HG03558 (cell line): Measurements from ENCODE around the gene SCARB1.

Experiments
- ATAC-seq: cut with Tn5 transposase; IDR thresholded peaks from one replicate; pipeline ENCODE4 v1.9.1; 2021; ENCODE audit warnings: moderate number of reproducible peaks; ENCODE audit not compliant: unreplicated experiment; ENCODE audit errors: extremely low read depth

Gene SCARB1

DNA sequence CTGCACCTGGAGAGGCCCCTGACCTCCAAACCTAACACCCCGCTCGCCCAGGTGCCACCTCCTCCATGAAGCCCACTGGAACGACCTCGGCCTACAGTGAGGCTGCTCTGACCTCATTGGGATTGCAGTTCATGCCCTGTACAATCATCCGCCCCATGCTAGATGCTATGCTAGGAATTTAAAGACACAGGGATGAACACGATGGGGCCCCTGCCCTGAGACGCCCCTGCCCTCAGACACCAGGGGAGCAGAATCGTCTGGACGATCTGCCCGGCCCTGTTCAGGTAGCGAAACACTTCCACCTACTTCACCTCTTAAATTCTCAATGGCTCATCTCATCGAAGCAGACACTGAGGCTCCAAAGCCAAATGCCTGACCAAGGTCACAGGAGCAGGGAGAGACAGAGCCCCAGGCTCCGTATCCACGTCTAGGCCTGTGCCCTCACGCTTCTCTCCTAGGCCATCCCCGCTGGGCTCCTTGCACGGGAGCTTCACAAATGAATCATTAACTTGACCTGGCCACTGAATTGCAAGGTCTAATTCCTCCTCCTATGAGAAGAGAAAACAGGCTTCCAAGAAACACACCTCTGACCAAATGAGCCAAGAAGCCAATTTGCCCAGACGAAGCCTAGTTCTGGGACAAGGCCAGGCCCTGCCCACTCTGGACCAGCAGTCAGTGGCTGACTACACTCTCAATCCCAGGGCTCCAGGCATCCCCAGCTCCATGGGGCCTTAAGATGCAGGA, 35.2 kb downstream of the SCARB1 start:
- no peak for ATAC-seq

DNA sequence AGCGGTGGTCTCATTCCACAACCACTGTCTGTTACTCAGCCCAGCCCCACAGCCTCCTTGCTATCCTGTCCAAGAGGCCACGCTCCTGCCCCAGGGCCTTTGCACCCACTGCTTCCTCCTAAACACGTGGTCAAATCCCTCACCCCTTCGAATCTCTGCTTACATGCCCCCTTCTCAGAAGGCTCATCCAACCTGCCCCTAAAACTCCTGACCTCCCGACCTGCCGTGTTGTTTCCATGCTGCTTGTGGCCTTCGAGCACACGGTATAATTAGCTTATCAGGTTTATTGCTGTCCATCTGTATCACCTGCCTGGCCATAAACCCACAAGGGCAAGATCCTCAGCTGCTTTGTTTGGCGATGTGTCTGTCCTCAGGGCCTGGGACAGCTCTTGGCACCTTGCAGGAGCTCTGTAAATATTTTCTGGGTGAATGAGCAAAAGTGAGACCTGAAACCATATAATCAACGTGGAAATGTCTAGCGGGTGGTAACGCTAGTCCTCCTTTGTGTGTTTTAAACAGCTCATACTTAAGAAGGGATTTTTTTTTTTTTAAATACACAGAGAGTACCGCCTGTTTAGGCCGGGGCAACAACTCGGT, 36.0 kb downstream of the SCARB1 start:
- ATAC-seq, result peak; percentile 59

DNA sequence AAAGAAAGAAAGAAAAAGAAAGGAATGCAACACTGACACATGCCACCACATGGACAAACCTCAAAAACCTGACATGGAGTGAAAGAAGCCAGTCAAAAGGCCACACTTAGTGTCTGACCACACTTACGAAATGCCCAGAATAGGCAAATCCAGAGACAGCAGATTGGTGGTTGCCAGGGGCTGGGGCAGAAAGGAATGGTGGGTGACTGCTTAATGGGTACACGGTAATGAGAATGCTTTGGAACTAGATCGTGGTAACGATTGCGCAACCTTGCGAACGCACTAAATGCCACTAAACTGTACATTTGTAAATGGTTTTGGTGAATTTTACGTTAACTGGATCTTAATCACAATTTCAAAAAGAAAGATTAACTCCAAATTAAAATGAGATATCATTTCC, 39.5 kb downstream of the SCARB1 start:
- no peak for ATAC-seq

DNA sequence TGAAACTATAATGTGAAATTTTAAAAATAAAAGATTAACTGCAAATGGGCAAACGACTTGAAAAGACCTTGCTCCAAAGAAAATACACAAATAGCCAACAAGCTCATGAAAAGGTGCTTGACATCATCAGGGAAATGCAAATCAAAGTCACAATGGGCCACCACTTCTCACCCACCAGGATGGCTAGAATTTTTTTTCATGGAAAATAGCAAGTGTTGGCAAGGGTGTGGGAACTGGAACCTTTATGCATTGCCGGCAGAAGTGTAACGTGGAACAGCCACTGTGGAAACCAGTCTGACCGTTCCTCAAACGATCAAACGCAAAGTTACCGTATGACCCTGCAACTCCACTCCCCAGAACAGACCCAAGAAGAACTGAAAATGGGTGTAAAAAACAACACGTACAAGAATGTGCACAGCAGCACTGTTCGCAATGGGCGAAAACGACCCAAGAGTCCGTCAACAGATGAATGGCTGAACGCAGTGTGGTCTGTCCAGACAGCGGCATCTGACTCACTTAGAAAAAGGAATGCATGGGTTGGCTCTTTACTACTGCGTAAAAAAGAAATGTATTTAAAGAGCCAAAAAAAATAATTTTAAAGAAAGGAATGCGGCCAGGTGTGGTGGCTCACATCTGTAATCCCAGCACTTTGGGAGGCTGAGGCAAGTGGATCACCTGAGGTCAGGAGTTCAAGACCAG, 40.2 kb downstream of the SCARB1 start:
- ATAC-seq, result no peak

DNA sequence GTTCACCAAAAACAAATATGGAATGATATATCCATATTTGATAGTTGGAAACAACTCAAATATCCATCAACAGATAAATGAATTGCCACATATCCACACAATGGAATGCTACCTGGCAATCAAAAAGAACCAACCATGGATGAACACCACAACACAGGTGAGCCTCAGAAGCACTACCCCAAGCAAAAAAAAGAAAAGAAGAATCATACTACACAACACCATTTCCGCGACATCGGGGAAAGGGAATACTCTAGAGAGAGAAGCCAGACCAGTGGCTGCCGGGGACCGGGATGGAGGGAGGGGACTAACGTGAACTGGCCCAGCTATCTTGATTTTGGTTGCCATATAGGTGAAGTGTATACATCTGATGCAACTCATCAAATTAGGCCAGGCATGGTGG, 41.4 kb downstream of the SCARB1 start:
- ATAC-seq, result no peak

DNA sequence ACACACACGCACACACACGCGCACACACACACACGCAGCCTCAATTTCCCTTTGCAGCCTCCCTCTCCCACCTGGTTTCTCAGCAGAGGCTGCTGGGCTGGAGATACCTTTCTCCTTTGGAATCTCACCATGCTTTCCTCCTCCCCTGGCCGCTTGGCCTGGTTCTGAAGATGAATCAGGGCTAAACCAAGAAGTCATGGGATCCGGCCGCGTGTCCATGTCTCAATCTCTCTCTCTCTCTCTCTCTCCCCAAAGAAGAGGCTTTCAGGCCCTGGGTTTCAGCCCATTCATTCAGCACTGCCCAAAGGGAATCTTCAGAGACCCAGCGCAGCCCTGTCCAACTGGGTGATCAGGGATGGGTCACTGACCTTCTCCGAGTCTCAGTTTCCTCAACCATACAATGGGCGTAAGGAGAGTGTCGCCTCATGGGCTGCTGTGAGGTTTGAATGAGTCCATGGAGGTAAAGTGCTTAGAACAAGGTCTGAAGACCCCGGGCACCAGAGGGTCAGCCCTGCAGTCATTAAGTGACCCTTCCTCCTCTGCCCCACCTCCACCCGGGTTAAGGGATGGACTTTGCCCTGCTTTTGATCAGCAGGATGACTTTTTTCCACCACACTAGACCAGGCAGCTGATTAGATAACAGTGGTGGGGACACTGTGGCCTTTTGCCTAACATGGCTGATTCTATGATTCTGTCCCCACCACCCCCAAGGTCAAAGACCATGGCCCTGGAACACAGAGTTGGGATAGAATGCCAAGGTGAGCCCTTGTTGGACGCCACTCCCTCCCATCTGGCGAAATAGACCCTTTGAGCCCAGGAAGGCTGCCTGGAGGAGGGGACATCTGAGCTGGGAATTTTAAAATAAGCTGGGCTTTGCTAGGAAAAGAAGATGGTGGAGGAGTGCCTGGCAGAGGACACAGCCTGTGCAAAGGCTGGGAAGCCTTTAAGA, 42.1 kb downstream of the SCARB1 start:
- no peak for ATAC-seq

DNA sequence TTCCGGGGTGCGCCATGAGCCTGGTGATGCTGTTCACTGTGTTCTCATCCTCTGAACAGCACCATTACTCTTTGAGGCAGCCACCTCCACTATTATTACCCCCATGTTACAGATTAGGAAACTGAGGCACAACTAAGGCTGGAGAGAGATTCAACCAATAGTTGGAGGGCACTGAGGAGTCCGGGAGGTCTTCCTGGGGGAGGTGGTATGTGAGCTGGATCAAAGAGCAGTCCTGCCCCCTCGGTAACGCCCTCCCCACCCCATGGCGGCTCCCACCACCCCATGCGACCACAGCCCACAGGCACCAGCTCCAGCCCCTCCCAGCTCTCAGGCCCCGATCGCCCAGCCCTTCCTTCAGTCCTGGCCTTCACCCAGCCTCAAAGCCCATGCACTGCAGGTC, 43.5 kb downstream of the SCARB1 start:
- no peak for ATAC-seq

DNA sequence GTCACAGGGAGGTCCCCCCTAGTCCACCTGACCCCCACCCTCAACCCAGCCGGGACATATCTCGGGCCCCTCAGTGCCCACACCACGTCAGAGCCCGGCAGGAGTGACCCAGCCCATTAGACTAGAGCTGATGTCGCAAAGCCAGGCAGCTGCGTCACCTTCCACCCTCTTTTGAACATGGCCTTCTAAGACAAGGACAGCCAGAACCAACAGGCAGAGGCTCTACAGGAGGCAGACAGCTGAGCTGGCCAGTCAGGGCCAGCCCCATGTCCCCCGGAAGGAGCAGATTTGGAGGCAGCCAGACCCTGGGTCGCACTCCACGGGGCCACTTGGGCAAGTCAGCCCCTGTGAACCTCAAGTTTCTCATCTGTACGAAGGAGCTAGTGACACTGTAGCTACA, 44.1 kb downstream of the SCARB1 start:
- ATAC-seq, result no peak

DNA sequence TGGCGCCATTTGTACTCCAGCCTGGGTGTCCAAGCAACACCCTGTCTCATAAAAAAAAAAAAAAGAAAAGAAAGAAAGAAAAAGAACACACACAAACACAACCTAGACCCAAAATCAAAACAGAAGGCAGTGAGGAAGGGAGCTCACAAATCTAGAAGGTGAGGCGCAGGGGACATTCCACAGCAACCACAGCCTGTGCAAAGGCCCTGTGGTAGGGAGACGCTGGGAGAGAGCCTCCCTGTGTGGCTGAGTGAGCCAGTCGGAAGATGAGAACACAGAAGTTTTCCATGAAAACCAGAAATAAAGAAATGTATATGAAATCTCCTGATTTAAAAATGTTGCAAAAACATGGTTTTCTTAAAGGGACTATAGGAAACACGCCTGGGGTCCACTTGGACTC, 44.6 kb downstream of the SCARB1 start:
- no peak for ATAC-seq

DNA sequence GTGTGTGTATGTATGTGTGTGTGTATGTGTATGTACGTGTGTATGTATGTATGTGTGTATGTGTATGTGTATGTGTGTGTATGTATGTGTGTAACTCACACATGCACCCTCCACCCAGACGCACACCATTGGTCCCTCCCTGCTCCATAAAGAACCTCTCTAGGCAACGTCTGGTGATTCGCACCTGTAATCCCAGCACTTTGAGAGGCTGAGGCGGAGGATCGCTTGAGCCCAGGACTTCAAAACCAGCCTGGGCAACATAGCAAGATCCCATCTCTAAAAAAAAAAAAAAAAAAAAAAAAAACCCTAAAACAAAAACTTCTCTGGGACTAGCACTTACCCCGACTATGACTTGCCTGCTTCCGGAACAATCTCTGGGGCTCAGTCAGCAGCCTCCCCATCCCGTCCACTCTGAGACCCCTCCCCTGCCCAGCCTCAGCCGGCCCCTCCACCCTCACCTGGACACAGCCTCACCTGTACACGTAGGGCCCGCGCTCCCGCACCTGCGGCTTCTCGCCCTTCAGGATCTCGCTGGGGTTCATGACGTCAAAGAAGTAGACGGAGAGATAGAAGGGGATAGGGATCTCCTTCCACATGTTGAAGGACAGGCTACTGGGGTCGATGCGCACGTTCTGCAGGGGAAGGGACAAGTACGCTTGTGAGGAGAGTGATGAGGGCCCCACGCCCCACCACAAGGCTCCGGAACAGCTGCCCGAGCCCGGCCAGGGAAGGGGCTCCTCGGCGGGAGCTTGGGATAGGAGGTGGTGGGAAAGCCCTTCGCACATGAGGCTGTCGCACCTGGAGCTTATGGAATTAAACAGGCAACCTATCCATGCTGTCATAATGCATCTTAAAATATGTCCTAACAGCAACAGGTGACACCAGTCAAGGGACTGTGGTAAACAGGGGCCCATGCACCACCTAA, 46.3 kb downstream of the SCARB1 start:
- ATAC-seq, result no peak

DNA sequence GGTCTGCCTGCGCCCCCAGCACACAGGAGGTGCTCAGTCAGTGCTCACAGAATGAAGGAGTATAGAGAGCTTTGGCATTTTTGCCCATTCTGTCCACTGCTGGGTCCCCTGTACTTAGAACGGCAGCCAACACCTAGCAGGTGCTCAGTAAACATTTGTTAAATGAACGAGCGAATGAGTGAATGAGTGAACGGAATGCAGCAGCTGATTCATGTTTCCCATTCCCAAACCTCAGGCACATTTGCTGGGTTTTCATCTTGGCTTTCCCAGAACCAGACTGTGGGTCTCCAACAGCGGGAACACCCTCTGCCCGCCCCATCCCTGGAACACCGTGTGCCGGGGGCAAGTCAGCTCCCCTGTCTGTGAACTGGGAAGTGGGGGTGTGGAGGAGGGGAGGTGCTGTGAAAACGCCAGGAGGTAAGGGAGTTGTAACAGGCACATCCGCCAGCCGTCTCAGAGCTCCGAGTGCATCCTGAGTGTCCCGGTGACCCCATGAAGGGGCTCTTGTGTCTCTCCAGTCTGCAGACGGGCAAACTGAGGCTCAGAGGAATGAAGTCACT, 47.3 kb downstream of the SCARB1 start:
- no peak for ATAC-seq

DNA sequence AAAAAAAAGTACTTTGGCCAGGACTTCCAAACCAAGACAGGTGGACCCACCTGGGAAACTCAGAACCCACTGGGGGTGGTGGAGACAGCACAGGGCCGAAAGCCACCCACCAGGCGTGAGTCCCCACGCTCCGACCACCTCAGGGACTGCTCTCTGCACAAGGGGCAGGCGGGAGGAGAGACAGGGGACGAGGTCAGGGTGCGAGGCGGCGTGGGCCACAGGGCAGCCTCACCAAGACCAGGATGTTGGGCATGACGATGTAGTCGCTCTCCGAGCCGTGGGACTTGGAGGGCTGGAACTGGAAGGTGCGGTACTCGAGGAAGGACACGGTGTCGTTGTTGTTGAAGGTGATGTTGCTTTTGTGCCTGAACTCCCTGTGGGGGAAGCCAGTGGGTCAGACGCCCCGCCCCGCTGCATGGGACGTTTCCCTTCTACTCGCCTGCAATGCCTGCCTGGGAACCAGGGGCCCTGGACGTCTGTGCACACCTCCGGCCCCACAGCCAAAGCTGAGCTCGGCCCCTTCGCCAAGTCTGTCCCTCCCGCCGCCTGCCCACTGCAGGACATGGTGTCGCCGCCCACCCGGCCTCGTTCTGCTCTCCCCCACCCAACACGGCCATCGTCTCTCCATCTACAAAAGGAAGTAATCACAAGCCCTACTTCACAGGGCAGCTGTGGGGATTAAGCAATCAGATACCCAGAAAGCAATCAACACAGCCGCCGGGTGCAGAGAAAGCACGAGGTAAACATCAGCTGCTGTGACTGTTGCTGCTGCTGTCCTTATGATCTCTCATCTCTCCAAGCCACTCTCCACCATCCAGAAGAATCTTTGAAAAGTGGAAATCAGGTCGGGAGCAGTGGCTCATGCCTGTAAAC, 48.7 kb downstream of the SCARB1 start:
- ATAC-seq, result no peak

DNA sequence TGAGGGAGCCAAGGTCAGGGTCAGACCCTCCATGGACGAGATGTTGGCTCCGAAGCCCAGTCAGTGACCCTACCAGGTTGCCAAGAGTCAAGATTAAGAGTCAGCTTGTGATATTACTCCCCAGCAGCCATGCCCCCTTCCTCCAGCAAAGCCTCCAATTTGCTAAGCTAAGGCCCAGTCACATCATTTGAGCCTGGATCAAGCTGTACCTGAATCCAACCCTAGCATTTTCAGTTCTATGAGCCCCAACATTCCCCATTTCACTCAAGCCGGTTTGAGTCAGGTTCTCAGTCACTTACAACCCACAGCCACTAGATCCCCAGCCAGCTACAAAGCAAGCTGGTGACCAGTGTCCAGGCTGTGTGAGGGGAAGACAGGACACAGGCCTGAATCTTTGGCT, 49.9 kb downstream of the SCARB1 start:
- no peak for ATAC-seq

DNA sequence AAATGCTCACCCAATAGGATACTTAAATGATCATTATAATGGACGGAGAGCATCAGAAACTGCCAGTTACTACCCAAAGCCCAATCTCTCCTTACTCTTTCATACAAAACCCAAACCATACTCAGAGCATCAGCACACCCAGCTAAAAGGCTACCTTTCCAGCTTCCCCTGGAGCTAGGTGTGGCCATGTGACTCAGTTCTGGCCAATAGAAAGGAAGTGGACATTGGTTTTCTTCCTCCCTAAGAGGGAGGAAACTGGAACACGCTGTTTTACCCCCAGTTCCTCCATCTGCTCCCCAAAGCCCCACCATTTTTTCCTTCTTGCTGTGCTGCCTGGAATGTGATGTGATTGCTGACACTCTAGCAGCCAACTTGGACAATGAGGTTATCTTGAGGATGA, 50.7 kb downstream of the SCARB1 start:
- no peak for ATAC-seq

DNA sequence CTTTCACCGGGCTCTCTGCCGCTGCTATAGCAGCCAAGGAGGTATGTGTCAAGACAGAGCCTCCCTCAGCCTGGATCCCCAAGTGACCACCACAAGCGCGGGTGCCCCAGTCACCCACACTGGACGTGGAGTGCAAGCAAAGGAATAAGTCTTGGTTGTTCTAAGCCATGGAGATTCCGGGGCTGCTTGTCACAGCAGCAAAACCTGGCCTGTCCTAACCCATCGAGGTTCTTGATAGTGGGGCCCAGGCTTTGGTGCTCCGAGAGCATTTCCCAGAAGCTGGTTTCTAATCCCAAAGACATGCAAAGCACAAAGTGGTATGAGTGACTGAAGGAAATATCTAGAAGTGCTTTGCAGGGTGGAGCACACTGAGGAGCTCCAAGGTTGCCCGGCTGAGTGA, 51.3 kb downstream of the SCARB1 start:
- no peak for ATAC-seq

DNA sequence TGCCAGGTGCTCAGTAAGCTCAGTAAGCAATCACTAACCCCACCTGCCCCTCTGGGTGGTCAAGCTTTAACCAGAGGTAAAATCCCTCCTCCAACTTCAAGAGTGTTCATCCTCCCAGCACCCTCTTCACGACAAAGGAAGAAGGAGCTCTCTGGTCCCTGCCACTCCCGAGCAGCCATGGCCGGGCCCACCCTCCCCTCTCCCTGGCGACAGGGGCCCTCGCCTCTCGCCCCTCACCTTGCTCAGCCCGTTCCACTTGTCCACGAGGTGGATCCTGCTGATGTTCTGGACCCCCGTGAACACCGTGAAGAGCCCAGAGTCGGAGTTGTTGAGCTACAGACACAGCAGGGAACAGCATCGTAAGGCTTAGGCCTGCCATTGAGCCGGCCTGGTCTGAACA, 52.0 kb downstream of the SCARB1 start:
- ATAC-seq, result no peak

DNA sequence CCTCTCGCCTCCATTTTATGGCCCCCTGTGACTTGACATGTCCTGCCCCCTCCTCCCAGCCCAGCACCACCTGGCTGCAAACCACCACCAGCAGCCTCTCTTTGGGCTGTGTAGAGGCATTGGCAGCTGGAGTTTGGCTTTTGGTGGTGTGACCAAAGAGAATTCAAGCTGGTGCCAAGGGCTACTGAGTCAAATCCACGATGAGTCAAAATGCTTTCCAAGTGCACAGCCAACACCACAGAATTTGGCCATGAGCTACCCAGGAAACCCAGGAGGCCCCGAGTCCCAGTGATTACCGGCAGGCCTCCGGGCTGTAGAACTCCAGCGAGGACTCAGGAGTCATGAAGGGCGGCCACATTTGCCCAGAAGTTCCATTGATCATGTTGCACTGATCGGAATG, 53.8 kb downstream of the SCARB1 start:
- ATAC-seq, result no peak

DNA sequence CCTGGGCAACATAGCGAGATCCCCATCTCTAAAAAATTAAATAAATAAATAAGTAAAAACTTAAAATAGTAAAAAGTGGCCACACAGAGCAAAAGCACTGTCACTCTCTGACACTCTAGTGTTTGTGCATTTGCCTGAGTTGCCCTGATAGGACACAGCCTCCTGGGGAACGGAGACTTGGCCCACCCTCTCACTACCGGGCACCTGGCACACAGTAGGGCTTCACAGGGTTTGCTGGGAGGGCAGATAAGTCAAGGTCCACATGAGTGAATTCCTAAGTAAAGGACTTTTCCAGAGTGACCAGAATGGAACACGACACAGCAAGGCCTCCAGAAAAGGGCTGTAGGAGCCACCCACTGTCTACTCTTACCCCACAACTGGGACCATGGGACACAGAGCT, 54.3 kb downstream of the SCARB1 start:
- ATAC-seq, result no peak
